ENCODE measurements around the gene MYO16. TPM values are rescaled to one million over a fixed set of nuclear protein-coding genes. Genes with fewer than 3 reads are reported as not detected.

Gene MYO16
- total RNA-seq, 4 donors from 2014 or later = 0.53 TPM; not detected in 3

GRCh38 chr13:109220631-109221030 lies 591.2 kb downstream of the MYO16 start:
- DNase-seq = no peak
- no peak overlapping the region for H3K27ac ChIP-seq
- no peaks in the 10 kb centered on the region for H3K27me3 ChIP-seq
- TF ChIP-seq CTCF (IDR thresholded peaks at IDR 0.05) (no peak), POLR2A (IDR thresholded peaks at IDR 0.05) (no peak)
- no peak overlapping the region for H3K4me3 ChIP-seq
- no peaks in the 10 kb centered on the region for H3K9me3 ChIP-seq
- H3K4me1 ChIP-seq = no peaks in the 10 kb centered on the region
- H3K36me3 ChIP-seq = no peaks in the 10 kb centered on the region

GRCh38 chr13:109224033-109224432 lies 594.6 kb downstream of the MYO16 start:
- Histone ChIP-seq H3K4me1 (no peaks in the 10 kb centered on the region), H3K27ac (no peak overlapping the region), H3K4me3 (no peak overlapping the region), H3K27me3 (no peaks in the 10 kb centered on the region), H3K36me3 (no peaks in the 10 kb centered on the region), H3K9me3 (no peaks in the 10 kb centered on the region)
- DNase-seq = no peak
- TF ChIP-seq CTCF (IDR thresholded peaks at IDR 0.05) (no peak), POLR2A (IDR thresholded peaks at IDR 0.05) (no peak)

GRCh38 chr13:109226631-109227030 lies 597.2 kb downstream of the MYO16 start:
- DNase-seq = no peak
- no peaks in the 10 kb centered on the region for H3K9me3 ChIP-seq
- no peaks in the 10 kb centered on the region for H3K36me3 ChIP-seq
- H3K27ac ChIP-seq = no peak overlapping the region
- TF ChIP-seq CTCF (IDR thresholded peaks at IDR 0.05) (no peak), POLR2A (IDR thresholded peaks at IDR 0.05) (no peak)
- H3K27me3 ChIP-seq = no peaks in the 10 kb centered on the region
- H3K4me1 ChIP-seq = no peaks in the 10 kb centered on the region
- H3K4me3 ChIP-seq = no peak overlapping the region

DNA sequence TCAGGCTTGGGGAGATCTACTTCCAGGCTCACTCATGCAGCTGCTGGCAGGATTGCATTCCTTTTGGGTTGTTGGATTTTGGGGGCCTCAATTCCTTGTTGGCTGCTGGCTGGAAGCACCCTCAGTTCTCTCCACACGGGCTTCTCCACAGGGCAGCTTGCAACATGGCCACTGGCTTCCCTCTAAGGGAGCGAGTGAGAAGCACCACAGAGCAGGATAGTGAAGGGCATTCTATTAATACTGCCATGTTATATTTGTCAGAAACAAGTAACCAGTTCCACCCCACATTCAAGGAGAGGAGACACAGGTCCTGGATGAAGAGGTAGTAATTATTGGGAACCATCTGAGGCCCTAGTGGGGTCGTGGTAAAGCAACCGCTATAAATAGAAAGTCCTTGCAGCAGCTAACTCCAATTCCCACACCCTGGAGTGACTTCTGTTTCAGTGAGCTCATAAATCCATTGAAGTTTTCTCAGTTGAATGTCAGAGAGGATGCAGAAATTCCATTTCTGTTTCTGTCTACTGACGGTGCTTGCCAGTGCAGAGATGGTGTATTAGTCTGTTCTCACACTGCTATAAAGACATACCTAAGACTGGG lies 598.0 kb downstream of the MYO16 start:
- no peak overlapping the region for H3K27ac ChIP-seq
- H3K36me3 ChIP-seq = no peaks in the 10 kb centered on the region
- no peak overlapping the region for H3K4me3 ChIP-seq
- DNase-seq = no peak
- TF ChIP-seq POLR2A (IDR thresholded peaks at IDR 0.05) = no peak
- TF ChIP-seq CTCF (IDR thresholded peaks at IDR 0.05) = no peak
- no peaks in the 10 kb centered on the region for H3K9me3 ChIP-seq
- no peaks in the 10 kb centered on the region for H3K4me1 ChIP-seq
- no peaks in the 10 kb centered on the region for H3K27me3 ChIP-seq

GRCh38 chr13:109228211-109228610 lies 598.8 kb downstream of the MYO16 start:
- Histone ChIP-seq H3K4me1 (no peaks in the 10 kb centered on the region), H3K36me3 (no peaks in the 10 kb centered on the region), H3K27ac (no peak overlapping the region), H3K4me3 (no peak overlapping the region), H3K9me3 (no peaks in the 10 kb centered on the region), H3K27me3 (no peaks in the 10 kb centered on the region)
- TF ChIP-seq CTCF (IDR thresholded peaks at IDR 0.05) (no peak), POLR2A (IDR thresholded peaks at IDR 0.05) (no peak)
- DNase-seq = no peak

DNA sequence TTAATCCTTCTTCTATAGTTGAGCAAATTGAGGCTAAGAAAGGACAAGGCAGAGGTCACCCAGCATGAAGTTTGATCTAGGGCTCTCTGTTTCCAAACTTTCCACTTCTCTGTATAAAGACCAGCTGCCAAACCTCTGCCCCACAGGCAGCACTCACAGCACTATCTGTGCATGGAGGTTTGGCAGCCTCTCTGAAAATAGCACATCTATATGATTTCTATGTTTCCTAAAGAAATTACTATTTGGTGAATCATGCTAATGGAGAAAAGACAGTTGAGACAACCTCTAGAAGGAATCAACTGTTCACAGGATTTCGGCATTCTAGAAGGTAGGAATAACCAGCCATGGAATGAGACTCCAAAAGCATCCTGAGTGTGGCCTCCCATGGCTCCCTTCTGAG lies 602.5 kb downstream of the MYO16 start:
- no peak for TF ChIP-seq CTCF (IDR thresholded peaks at IDR 0.05)
- TF ChIP-seq POLR2A (IDR thresholded peaks at IDR 0.05) = no peak
- no peak overlapping the region for H3K27ac ChIP-seq
- no peak for DNase-seq
- no peaks in the 10 kb centered on the region for H3K27me3 ChIP-seq
- H3K4me1 ChIP-seq = no peaks in the 10 kb centered on the region
- no peak overlapping the region for H3K4me3 ChIP-seq
- H3K36me3 ChIP-seq = no peaks in the 10 kb centered on the region
- no peaks in the 10 kb centered on the region for H3K9me3 ChIP-seq
